Stimulated activated CD4-positive, alpha-beta T cell treated with anti-CD3 and anti-CD28 coated beads, TNF-alpha, amount 100 ng/mL, for 1 hour (primary cell): ENCODE measurements around the gene SRP14.
"Not testable (repeated sequence)": the region's sequence is repeated elsewhere in the genome, so short reads cannot be mapped to it uniquely, and the experiment has no call there.

Experiments
- DNase-seq, 3 donors: peaks; one replicate each; pipeline ENCODE4 v3.0.0-alpha.2; 2020; ENCODE audit warnings: low read depth in 3 of 3, low spot score in 1 of 3

The SRP14 gene

GRCh38 chr15:40031300-40031699 is 7.7 kb downstream of the SRP14 start:
- no peak for DNase-seq

- no peak for DNase-seq
Observed at GRCh38 chr15:40029979-40030893, 8.7 kb downstream of the SRP14 start.

DNA sequence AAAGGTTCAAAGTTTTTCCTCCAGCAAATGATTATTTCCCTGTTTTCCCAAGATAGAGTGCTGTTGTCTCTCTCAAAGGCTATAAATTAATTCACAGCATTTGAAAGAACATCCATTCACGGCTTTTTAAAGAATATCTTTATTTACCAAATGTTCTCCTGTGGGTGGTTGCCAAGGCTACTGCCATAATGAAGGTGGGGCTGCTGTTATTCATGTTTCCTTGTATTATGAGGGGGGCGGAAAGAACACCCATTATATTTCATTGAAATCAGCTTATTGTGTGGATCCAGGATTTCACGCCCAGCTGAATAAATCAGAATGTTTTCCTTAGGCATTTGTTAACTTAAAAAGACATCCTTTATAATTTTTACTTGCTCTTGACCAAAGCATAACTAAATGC is 10.1 kb downstream of the SRP14 start:
- DNase-seq = no peak

DNA sequence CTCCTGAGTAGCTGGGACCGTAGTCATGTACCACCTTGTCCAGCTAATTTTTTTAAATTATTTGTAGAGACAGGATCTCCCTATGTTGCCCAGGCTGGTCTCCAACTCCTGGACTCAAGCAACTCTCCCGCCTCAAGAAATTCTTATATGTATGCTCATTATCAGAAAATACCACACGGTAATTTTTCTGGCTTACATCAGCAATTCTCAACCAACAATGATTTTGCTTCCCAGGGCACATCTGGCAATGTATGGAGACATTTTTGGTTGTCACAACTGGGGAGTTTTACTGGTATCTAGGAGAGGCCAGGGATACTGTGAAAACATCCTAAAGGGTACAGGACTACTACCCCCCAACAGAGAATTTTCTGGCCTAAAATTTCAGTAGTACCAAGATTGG is 10.8 kb downstream of the SRP14 start:
- no peak for DNase-seq

DNA sequence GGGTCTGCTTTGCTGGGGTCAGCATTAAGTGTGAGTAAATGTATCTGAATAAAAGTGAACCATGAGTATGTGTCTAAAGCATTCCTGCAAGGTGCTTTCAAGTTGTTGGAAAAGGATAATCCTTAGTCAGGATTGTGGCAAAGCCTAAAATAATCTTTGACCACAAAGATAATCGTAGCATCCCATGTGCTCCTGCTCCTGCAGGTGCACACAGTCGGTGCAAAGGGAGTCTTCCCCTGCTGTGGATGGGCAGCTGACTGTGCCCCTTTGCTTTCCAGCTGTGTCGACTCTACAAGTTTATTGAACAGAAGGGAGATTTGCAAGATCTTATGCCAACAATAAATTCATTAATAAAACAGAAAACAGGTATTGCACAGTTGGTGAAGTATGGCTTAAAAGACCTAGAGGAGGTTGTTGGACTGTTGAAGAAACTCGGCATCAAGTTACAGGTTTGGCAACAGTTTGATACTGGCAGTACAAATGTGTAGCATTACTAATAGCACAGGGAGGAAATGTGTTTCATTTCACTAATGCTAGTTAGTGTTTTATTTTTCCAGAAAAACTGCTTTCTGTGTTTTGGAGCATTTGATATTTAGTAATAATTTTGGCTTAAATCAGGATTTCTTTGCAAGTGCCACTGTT is 22.6 kb downstream of the SRP14 start:
- DNase-seq = no peak

DNA sequence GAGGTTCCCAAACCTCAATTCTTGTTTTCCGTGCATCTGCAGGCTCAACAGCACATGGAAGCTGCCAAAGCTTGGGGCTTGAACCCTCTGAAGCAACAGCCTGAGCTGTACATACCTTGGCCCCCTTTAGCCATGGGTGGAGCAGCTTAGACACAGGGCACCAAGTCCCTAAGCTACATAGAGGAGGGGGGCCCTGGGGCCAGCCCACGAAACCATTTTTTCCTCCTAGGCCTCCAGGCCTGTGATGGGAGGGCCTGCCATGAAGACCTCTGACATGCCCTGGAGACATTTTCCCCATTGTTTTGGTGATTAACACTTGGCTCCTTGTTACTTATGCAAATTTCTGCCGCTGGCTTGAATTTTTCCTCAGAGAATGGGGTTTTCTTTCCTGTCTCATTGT is 24.6 kb downstream of the SRP14 start:
- no peak for DNase-seq

DNA sequence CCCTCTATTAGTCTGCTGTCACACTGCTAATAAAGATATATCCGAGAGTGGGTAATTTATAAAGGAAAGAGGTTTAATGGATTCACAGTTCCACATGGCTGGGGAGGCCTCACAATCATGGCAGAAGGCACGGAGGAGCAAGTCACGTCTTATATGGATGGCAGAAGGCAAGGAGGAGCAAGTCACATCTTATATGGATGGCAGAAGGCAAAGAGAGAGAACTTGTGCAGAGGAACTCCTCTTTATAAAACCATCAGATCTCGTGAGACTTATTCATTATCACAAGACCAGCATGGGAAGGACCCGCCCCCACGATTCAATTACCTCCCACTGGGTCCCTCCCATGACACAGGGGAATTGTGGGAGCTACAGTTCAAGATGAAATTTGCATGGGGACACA is 25.6 kb downstream of the SRP14 start:
- DNase-seq = not testable (repeated sequence)

GRCh38 chr15:40011303-40011702 is 27.7 kb downstream of the SRP14 start:
- DNase-seq = no peak

DNA sequence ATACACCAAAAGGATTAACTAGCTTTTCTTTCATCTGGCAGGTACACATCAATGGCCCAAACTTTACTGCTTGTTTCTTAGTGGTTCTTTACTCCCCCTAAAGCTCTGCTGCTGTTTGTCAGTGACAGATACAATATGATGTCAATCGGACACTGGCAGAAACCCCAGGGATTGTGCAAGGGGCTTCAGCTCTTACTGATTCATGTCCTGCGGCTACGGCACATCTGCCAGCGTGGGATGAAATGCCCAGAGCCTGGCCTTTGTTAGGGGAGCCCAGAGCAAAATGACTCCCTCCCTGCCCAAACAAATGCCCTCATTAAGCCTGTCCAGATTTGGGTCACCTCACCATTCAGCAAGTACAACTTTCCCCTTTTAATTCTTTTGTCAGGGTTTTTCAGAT is 28.3 kb downstream of the SRP14 start:
- DNase-seq = no peak

GRCh38 chr15:40008061-40008765 is 30.8 kb downstream of the SRP14 start:
- DNase-seq = no peak

GRCh38 chr15:40006646-40007045 is 32.3 kb downstream of the SRP14 start:
- no peak for DNase-seq

DNA sequence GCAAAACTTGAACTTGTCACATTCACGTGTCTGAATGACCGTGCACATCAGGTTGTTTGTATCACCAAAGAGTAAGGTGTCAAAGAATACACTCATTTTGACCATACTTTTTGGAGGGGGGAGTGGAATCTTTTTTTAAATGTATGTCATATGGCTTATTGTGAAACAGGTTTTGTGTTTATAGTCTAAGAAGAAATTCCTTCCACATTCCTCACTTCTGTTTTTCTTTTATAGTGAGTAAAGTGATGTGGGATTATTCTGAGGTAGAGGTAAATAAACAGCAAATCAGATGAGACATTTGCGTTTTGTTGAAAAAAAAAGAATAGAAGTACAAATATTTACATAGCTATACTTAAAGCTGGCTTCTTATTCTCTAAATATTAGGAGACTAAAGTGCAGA is 33.0 kb downstream of the SRP14 start:
- DNase-seq = no peak

GRCh38 chr15:40003116-40003916 is 35.7 kb downstream of the SRP14 start:
- DNase-seq = no peak

- DNase-seq = no peak
Observed at GRCh38 chr15:40002295-40002694, 36.7 kb downstream of the SRP14 start.

GRCh38 chr15:39999538-40000200 is 39.3 kb downstream of the SRP14 start:
- DNase-seq = no peak

DNA sequence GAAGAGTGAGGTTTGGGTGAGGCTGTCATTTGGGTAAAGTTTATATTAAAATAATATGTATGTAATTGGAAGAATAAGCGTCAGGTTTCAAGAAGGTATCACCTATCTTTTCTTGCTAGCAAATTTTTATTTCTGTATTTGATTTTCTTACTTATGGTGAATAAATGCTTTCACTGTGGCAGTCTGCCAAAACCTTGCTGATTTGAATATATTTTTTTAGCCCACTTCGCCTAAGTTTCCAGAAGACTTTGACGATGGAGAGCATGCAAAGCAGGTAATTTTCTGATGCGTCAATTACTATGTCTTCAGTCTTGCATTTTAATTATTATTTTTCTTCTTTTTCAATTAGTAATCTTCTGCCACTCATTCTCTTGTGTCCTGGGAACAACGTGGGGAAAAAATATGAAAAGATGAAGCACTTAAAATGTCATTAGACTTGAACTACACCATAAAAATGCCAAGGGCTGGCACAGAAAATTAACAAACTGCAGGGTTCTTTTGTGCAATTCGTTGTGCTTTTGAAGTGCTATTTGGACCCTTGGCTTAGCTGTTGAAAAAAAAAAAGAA is 40.4 kb downstream of the SRP14 start:
- DNase-seq = no peak

DNA sequence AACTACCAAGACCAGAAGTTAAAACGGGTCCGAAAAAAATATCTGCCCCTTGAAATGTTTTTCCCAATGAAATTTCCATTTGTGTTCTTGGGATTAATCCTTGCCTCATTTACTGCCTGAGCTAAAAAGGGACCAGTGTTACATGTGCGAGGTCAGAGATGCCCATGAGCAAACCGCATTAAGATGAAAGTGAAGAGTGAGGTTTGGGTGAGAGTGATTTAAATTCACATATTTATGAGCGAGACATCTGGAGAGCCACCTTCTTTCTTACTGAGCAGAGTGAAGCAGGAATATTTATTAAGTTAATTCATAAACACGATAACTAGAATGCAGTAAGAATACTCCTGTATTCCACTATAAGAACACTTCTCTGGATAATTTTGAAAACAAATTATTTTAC is 41.3 kb downstream of the SRP14 start:
- no peak for DNase-seq

DNA sequence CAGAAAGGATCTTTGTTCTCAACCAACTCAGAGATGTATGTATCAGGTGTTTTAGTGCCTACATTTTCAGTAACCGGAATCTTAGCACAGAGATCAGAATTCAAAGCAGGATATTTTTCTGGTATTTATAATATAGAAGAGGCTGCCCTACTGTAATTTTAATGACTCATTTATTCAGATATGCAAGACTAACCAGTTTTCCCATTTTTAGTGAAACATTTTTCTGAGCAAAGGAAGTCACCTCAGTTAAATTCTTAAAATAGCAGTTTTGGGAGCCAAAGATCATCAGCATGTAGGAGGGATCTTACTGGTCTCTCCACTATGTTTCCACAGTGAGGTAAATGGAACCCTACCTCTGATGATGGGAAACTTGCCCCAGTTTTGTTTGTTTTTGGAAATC is 42.0 kb downstream of the SRP14 start:
- DNase-seq = no peak

- not testable (repeated sequence) for DNase-seq
Observed at GRCh38 chr15:39996228-39996627, 42.8 kb downstream of the SRP14 start.

DNA sequence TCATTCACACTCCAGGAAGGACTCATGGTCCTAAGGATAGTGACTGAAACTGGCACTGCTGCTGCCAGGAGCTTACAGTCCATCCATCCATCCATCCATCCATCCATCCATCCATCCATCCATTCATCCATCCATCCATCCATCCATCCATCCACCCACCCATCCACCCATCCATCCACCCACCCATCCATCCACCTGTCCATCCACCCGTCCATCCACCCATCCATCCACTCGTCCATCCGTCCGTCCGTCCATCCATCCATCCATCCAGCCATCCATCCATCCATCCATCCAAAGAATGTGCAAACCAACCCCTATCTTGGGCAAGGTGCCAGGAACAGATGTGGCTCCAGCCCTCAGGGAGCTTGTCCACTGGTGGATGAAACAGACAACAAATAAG is 46.0 kb downstream of the SRP14 start:
- not testable (repeated sequence) for DNase-seq
